MM.1S (cell line): ENCODE results near the gene DDX39B.
A peak's percentile ranks its signal among the peaks of the same experiment; 100 is the strongest.

Source experiments
- DNase-seq: peaks from one replicate; pipeline ENCODE4 v3.0.0-alpha.2; 2015
- H2AFZ ChIP-seq: fragments of 300-600 bp; sonication (generic); 2 replicates; pipeline ENCODE4 v1.6.0; 2016; ENCODE audit warnings: antibody characterized with exemption, low read length
- H3F3A ChIP-seq: fragments of 300-600 bp; sonication (generic); 2 replicates; pipeline ENCODE4 v1.6.1; 2016; ENCODE audit warnings: mild to moderate bottlenecking, antibody characterized with exemption, low read length, moderate library complexity, mixed read lengths; ENCODE audit not compliant: insufficient read depth
- H3K27ac ChIP-seq: fragments of 300-600 bp; sonication (generic); 2 replicates; pipeline ENCODE4 v1.5.1; 2016; ENCODE audit warnings: mild to moderate bottlenecking, low read length
- H3K27me3 ChIP-seq: fragments of 300-600 bp; sonication (generic); replicated peaks from 2 replicates; pipeline ENCODE4 v1.6.0; 2016; ENCODE audit warnings: low read length; ENCODE audit not compliant: insufficient read depth
- H3K36me3 ChIP-seq: fragments of 300-600 bp; sonication (generic); replicated peaks from 2 replicates; pipeline ENCODE4 v1.6.1; 2016; ENCODE audit warnings: mild to moderate bottlenecking, low read length, mixed read lengths; ENCODE audit not compliant: insufficient read depth
- H3K4me1 ChIP-seq: fragments of 300-600 bp; sonication (generic); 2 replicates; pipeline ENCODE4 v1.6.1; 2016; ENCODE audit warnings: low read length, mixed read lengths
- H3K4me2 ChIP-seq: fragments of 300-600 bp; sonication (generic); 2 replicates; pipeline ENCODE4 v1.6.0; 2016; ENCODE audit warnings: low read depth, low read length
- H3K4me3 ChIP-seq: fragments of 300-600 bp; sonication (generic); 2 replicates; pipeline ENCODE4 v1.5.1; 2016; ENCODE audit warnings: low read length, mixed read lengths
- H3K79me2 ChIP-seq: fragments of 300-600 bp; sonication (generic); 2 replicates; pipeline ENCODE4 v1.6.1; 2016; ENCODE audit warnings: mixed run types, low read length, mixed read lengths
- H3K9ac ChIP-seq: fragments of 300-600 bp; sonication (generic); 2 replicates; pipeline ENCODE4 v1.6.1; 2016; ENCODE audit warnings: low read length, mixed read lengths
- H3K9me2 ChIP-seq: fragments of 300-600 bp; sonication (generic); replicated peaks from 2 replicates; pipeline ENCODE4 v1.6.1; 2016; ENCODE audit warnings: mild to moderate bottlenecking, low read length, mixed read lengths; ENCODE audit not compliant: insufficient read depth
- H3K9me3 ChIP-seq: fragments of 300-600 bp; sonication (generic); replicated peaks from 2 replicates; pipeline ENCODE4 v1.6.1; 2016; ENCODE audit warnings: mild to moderate bottlenecking, low read length, mixed read lengths; ENCODE audit not compliant: insufficient read depth
- H4K20me1 ChIP-seq: fragments of 300-600 bp; sonication (generic); 2 replicates; pipeline ENCODE4 v1.6.1; 2016; ENCODE audit warnings: mild to moderate bottlenecking, low read length, moderate library complexity, mixed read lengths; ENCODE audit not compliant: insufficient read depth
- EZH2 ChIP-seq: fragments of 300-600 bp; sonication (generic); optimal IDR thresholded peaks from 2 replicates; pipeline ENCODE3; 2017; ENCODE audit warnings: low read depth, mild to moderate bottlenecking, antibody characterized with exemption, low read length, mixed read lengths
- EZH2phosphoT487 ChIP-seq: fragments of 300-600 bp; sonication (generic); IDR thresholded peaks from 2 replicates; pipeline ENCODE4 v1.6.1; 2018; ENCODE audit warnings: antibody characterized with exemption, low read length
- TF ChIP-seq, protein P1 (sequence below): fragments of 300-600 bp; sonication (generic); IDR thresholded peaks from 2 replicates; pipeline ENCODE4 v1.5.1; 2016; ENCODE audit warnings: antibody characterized with exemption, low read length, mixed read lengths

The DDX39B gene

DNA sequence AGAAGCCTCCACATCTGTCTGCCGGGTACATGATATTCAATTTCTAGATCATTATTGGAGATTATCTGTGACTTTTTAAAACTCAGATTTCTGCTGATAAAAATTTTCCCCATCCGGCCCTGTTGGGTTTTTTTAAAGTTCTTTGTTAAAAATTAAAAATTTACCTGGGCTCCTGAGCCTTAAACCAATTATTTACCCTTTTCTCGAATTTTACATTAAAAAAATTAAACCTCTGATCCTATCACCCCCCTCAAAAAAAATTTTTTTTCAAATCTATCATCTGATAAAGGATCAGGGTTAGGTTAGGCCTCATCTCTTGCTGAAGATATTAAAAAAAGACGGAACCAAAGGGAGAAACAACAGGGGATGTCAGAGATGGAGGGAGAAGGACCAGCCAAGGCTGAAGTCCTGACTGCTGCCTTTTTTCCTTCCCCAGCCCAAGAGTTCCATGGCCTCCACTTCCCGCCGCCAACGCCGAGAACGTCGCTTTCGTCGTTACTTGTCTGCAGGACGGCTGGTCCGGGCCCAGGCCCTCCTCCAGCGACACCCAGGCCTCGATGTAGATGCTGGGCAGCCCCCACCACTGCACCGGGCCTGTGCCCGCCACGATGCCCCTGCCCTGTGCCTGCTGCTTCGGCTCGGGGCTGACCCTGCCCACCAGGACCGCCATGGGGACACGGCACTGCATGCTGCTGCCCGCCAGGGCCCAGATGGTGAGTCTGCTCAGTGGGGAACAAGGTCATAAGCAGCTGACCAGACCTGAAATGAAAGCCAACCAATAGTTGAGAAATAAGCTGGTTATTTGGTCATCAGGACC, 6.1 kb upstream of the DDX39B start:
- Histone ChIP-seq H3K36me3 (no peaks in the 10 kb centered on the region), H3K9me3 (no peaks in the 10 kb centered on the region), H3K27ac (peak overlapping the region; percentile 36; the same call in 1 of the 2 replicates), H3K4me1 (peaks cover 9% of the 10 kb centered on the region), H3K27me3 (no peaks in the 10 kb centered on the region), H3K9ac (peak overlapping the region; percentile 89), H3K4me3 (peak overlapping the region; percentile 57), H3F3A (0 out of 2 replicates have a peak, but pooled peaks cover 12% of the 10 kb centered on the region), H4K20me1 (no peaks in the 10 kb centered on the region), H3K4me2 (peak overlapping the region; percentile 67), H2AFZ (peak overlapping the region; percentile 42; the same call in 1 of the 2 replicates), H3K79me2 (peaks cover 11% of the 10 kb centered on the region), H3K9me2 (no peaks in the 10 kb centered on the region)
- TF ChIP-seq, protein P1, sequence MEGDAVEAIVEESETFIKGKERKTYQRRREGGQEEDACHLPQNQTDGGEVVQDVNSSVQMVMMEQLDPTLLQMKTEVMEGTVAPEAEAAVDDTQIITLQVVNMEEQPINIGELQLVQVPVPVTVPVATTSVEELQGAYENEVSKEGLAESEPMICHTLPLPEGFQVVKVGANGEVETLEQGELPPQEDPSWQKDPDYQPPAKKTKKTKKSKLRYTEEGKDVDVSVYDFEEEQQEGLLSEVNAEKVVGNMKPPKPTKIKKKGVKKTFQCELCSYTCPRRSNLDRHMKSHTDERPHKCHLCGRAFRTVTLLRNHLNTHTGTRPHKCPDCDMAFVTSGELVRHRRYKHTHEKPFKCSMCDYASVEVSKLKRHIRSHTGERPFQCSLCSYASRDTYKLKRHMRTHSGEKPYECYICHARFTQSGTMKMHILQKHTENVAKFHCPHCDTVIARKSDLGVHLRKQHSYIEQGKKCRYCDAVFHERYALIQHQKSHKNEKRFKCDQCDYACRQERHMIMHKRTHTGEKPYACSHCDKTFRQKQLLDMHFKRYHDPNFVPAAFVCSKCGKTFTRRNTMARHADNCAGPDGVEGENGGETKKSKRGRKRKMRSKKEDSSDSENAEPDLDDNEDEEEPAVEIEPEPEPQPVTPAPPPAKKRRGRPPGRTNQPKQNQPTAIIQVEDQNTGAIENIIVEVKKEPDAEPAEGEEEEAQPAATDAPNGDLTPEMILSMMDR = no peak
- TF ChIP-seq EZH2 (no peak), EZH2phosphoT487 (no peak)
- no peak for DNase-seq

- peak within 1 kb of the TSS; percentile 57 for H3K4me3 ChIP-seq
- peak within 1 kb of the TSS; percentile 67 for H3K4me2 ChIP-seq
- H4K20me1 ChIP-seq = no peaks in the 10 kb centered on the region
- H3K27ac ChIP-seq = peak within 1 kb of the TSS; percentile 36; the same call in 1 of the 2 replicates
- TF ChIP-seq, protein P1 = no peak
- TF ChIP-seq EZH2 (no peak), EZH2phosphoT487 (no peak)
- 0 out of 2 replicates have a peak, but pooled peaks cover 12% of the 10 kb centered on the region for H3F3A ChIP-seq
- H3K79me2 ChIP-seq = peaks cover 18% of the 10 kb centered on the region
- no peaks in the 10 kb centered on the region for H3K9me2 ChIP-seq
- H2AFZ ChIP-seq = peak within 1 kb of the TSS; percentile 42
- no peaks in the 10 kb centered on the region for H3K27me3 ChIP-seq
- no peaks in the 10 kb centered on the region for H3K9me3 ChIP-seq
- peaks cover 9% of the 10 kb centered on the region for H3K4me1 ChIP-seq
- no peaks in the 10 kb centered on the region for H3K36me3 ChIP-seq
- DNase-seq = peak; percentile 95
- H3K9ac ChIP-seq = peak within 1 kb of the TSS; percentile 89
These were observed 5.3 kb upstream of the DDX39B start, which contains the start of gene NFKBIL1 for GRCh38 chr6:31546958-31547726. Gene NFKBIL1 (plus strand): TSS chr6:31547608. CDS start chr6:31547695, 87 bp downstream.

- H3K4me3 ChIP-seq = peak within 1 kb of the TSS; percentile 57
- H3K9ac ChIP-seq = peak within 1 kb of the TSS; percentile 89
- TF ChIP-seq EZH2phosphoT487 (no peak), EZH2 (no peak)
- TF ChIP-seq, protein P1 = peak; percentile 98
- H3K4me1 ChIP-seq = peaks cover 9% of the 10 kb centered on the region
- no peaks in the 10 kb centered on the region for H4K20me1 ChIP-seq
- peaks cover 16% of the 10 kb centered on the region for H3F3A ChIP-seq
- no peaks in the 10 kb centered on the region for H3K36me3 ChIP-seq
- H3K27ac ChIP-seq = peak within 1 kb of the TSS; percentile 36; the same call in 1 of the 2 replicates
- no peaks in the 10 kb centered on the region for H3K27me3 ChIP-seq
- H2AFZ ChIP-seq = peak within 1 kb of the TSS; percentile 42
- H3K9me3 ChIP-seq = no peaks in the 10 kb centered on the region
- H3K9me2 ChIP-seq = no peaks in the 10 kb centered on the region
- DNase-seq = peak; percentile 85
- H3K4me2 ChIP-seq = peak within 1 kb of the TSS; percentile 67
- H3K79me2 ChIP-seq = peaks cover 22% of the 10 kb centered on the region
These were observed 4.6 kb upstream of the DDX39B start, which contains the start of gene ATP6V1G2 for GRCh38 chr6:31546339-31546957. Gene ATP6V1G2 (minus strand): TSS chr6:31546608. CDS start chr6:31546559, 49 bp downstream.
